B cell (primary cell): ENCODE results near the gene COPS8. TPM values are rescaled to one million over a fixed set of nuclear protein-coding genes. Genes with fewer than 3 reads are reported as not detected.

Experiments used
- ATAC-seq: fragments of 200-7000 bp; cut with Tn5 transposase; one replicate; pipeline ENCODE4 v1.10.0; 2021; ENCODE audit warnings: low read depth, mild to moderate bottlenecking, moderate number of reproducible peaks, moderate library complexity
- CTCF ChIA-PET: fragments of 350-600 bp; sonication (Branson Sonifier 250); formaldehyde crosslinking; loops from one replicate; lab custom pipeline; 2021; ENCODE audit warnings: antibody characterized with exemption, inconsistent platforms; lab: Charles Lee
- POLR2A ChIA-PET: fragments of 350-600 bp; sonication (Branson Sonifier 250); formaldehyde crosslinking; loops from one replicate; lab custom pipeline; 2021; ENCODE audit warnings: antibody characterized with exemption; lab: Charles Lee
- DNase-seq: peaks from one replicate; pipeline ENCODE4 v3.0.0; 2013
- H2AFZ ChIP-seq: 2 replicates; pipeline ENCODE4 v1.6.1; 2012; ENCODE audit warnings: mild to moderate bottlenecking, low read depth, low read length; ENCODE audit not compliant: insufficient read depth, poor library complexity, severe bottlenecking
- H3K27ac ChIP-seq, 2 donors: 1 replicate in 1 of 2; 2 replicates in 1 of 2; pipeline ENCODE4 v1.5.1; 2012 to 2013; ENCODE audit warnings: low read length in 2 of 2, mild to moderate bottlenecking in 2 of 2, moderate library complexity in 1 of 2
- H3K27me3 ChIP-seq, 4 experiments: fragments of 200-600 bp in 1 of 4; sonication (generic) in 1 of 4; replicated peaks in 1 of 4; 1 replicate in 2 of 4; 2 replicates in 2 of 4; pipeline versions ENCODE4 v1.6.1 to v1.7.0; 2013 to 2016; ENCODE audit warnings: low read length in 3 of 4, mild to moderate bottlenecking in 2 of 4, mixed read lengths in 1 of 4, moderate library complexity in 1 of 4; ENCODE audit not compliant: insufficient read depth in 4 of 4, control insufficient read depth in 3 of 4; ENCODE audit errors: control extremely low read depth in 1 of 4
- H3K36me3 ChIP-seq, 2 experiments: replicated peaks in 1 of 2; 1 replicate in 1 of 2; 2 replicates in 1 of 2; pipeline versions ENCODE4 v1.6.1 to v1.7.1; 2013; ENCODE audit warnings: low read length in 1 of 2; ENCODE audit not compliant: insufficient read depth in 2 of 2, control insufficient read depth in 1 of 2; ENCODE audit errors: control extremely low read depth in 1 of 2, extremely low read depth in 1 of 2
- H3K4me1 ChIP-seq, 2 donors: fragments of 200-600 bp in 1 of 2; sonication (generic) in 1 of 2; 1 replicate in 1 of 2; 2 replicates in 1 of 2; pipeline versions ENCODE4 v1.5.1 to v1.6.1; 2013 to 2017; ENCODE audit warnings: low read length in 2 of 2; ENCODE audit not compliant: control insufficient read depth in 2 of 2, insufficient read depth in 2 of 2
- H3K4me2 ChIP-seq: replicated peaks from 2 replicates; pipeline ENCODE3; 2012; ENCODE audit warnings: mild to moderate bottlenecking, low read depth, low read length; ENCODE audit not compliant: poor library complexity, severe bottlenecking
- H3K4me3 ChIP-seq, 5 experiments: fragments of 200-600 bp in 1 of 5; sonication (generic) in 1 of 5; 1 replicate in 3 of 5; 2 replicates in 2 of 5; pipeline versions ENCODE4 v1.5.1 to v1.7.0; 2011 to 2016; ENCODE audit warnings: low read length in 4 of 5, mild to moderate bottlenecking in 4 of 5, low read depth in 2 of 5, control low read depth in 1 of 5, moderate library complexity in 1 of 5; ENCODE audit not compliant: insufficient read depth in 1 of 5; ENCODE audit errors: control extremely low read depth in 1 of 5, extremely low read depth in 1 of 5
- H3K79me2 ChIP-seq: fragments of 200-600 bp; sonication (generic); one replicate; pipeline ENCODE4 v1.6.0; 2016; ENCODE audit warnings: low read length; ENCODE audit not compliant: control insufficient read depth, insufficient read depth
- H3K9ac ChIP-seq: fragments of 200-600 bp; sonication (generic); 2 replicates; pipeline ENCODE4 v1.6.1; 2017; ENCODE audit warnings: mild to moderate bottlenecking, low read length, moderate library complexity
- H3K9me3 ChIP-seq, 3 donors: one replicate each; pipeline versions ENCODE4 v1.6.1 to v1.7.1; 2013; ENCODE audit warnings: low read length in 2 of 3; ENCODE audit not compliant: control insufficient read depth in 2 of 3, insufficient read depth in 1 of 3; ENCODE audit errors: control extremely low read depth in 1 of 3
- H4K20me1 ChIP-seq: 2 replicates; pipeline ENCODE4 v1.6.0; 2012; ENCODE audit warnings: mild to moderate bottlenecking, low read length; ENCODE audit not compliant: insufficient read depth, control insufficient read depth, poor library complexity, severe bottlenecking
- H3K27ac Mint-ChIP-seq: one replicate; pipeline ENCODE4 v1.8.0; 2021; ENCODE audit warnings: mixed read lengths
- H3K27me3 Mint-ChIP-seq: one replicate; pipeline ENCODE4 v1.8.0; 2021; ENCODE audit warnings: mixed read lengths
- H3K4me1 Mint-ChIP-seq: one replicate; pipeline ENCODE4 v1.8.0; 2021; ENCODE audit warnings: mixed read lengths
- H3K4me3 Mint-ChIP-seq: one replicate; pipeline ENCODE4 v1.8.0; 2021; ENCODE audit warnings: mixed read lengths
- H3K9me3 Mint-ChIP-seq: one replicate; pipeline ENCODE4 v1.8.0; 2022; ENCODE audit warnings: mixed read lengths; ENCODE audit not compliant: insufficient read depth
- CTCF ChIP-seq: fragments of 200-600 bp; IDR thresholded peaks from one replicate; pipeline ENCODE4 v1.8.0; 2022; ENCODE audit warnings: antibody characterized with exemption, mild to moderate bottlenecking
- EZH2 ChIP-seq: IDR thresholded peaks from 2 replicates; pipeline ENCODE4 v1.6.1; 2012; ENCODE audit warnings: borderline replicate concordance, low read depth, mild to moderate bottlenecking, moderate library complexity, low read length; ENCODE audit not compliant: insufficient read depth, poor library complexity, severe bottlenecking
- WGBS: methylation state at CpG from one replicate; pipeline ENCODE4 v1.1.5; 2013; ENCODE audit warnings: missing lambda C conversion rate; ENCODE audit not compliant: insufficient coverage; 5-methylcytosine and 5-hydroxymethylcytosine counted together
- intact Hi-C: fragments of 100-400 bp; cut with micrococcal nuclease; formaldehyde crosslinking; loops from one replicate; pipeline ENCODE4 v1.10.0; 2022
- polyA plus RNA-seq: library from polyadenylated mRNA; depleted of rRNA; stranded (reverse); fragments of >200 nt; gene quantifications from 2 replicates; pipeline ENCODE4 v1.2.3, GENCODE V29; 2012
- total RNA-seq, 2 donors: library from RNA; stranded (reverse); fragments of 120-200 nt in 1 of 2; gene quantifications; 1 replicate in 1 of 2; 2 replicates in 1 of 2; pipeline versions ENCODE4 v1.2.3 to v1.2.4, GENCODE V29; 2013 to 2022

COPS8 gene
- total and polyA plus RNA-seq, 2 donors (not counting 1 experiment from before 2014, with no cell fraction given), result 21.7 to 34.2 TPM

- 100% methylated on average over 5 of the region's 9 CpGs for WGBS
- Histone ChIP-seq H3K27me3 (no peaks in the 10 kb centered on the region), H3K79me2 (peaks cover 16% of the 10 kb centered on the region), H3K36me3 (peaks cover 15 to 64% of the 10 kb centered on the region in 2 experiments), H4K20me1 (peaks cover 9% of the 10 kb centered on the region), H3K4me1 (no peaks in the 10 kb centered on the region), H3K4me3 (no peak overlapping the region), H3K9me3 (no peaks in the 10 kb centered on the region), H2AFZ (no peak overlapping the region), H3K4me2 (no peak overlapping the region), H3K9ac (no peak overlapping the region), H3K27ac (no peak overlapping the region)
- intact Hi-C loops, result no loop called here
- H3K27me3 Mint-ChIP-seq, result no peaks in the 10 kb centered on the region
- no peak overlapping the region for H3K4me3 Mint-ChIP-seq
- ATAC-seq (no peak), DNase-seq (no peak)
- CTCF ChIA-PET, result no interaction called here
- peaks cover 1% of the 10 kb centered on the region for H3K4me1 Mint-ChIP-seq
- TF ChIP-seq CTCF (no peak), EZH2 (no peak)
- POLR2A ChIA-PET, result no interaction called here
- no peaks in the 10 kb centered on the region for H3K9me3 Mint-ChIP-seq
- no peak overlapping the region for H3K27ac Mint-ChIP-seq
These were observed 7.5 kb downstream of the COPS8 start for GRCh38 chr2:237092920-237093781.

GRCh38 chr2:237096201-237096600 lies 10.5 kb downstream of the COPS8 start:
- TF ChIP-seq CTCF, result no peak
- TF ChIP-seq EZH2, result no peak
- 100% methylated on average over 1 of the region's 4 CpGs for WGBS
- Mint-ChIP-seq H3K4me1 (no peaks in the 10 kb centered on the region), H3K27ac (no peak overlapping the region), H3K9me3 (no peaks in the 10 kb centered on the region), H3K27me3 (no peaks in the 10 kb centered on the region), H3K4me3 (no peak overlapping the region)
- intact Hi-C loops, result no loop called here
- no peak overlapping the region for H2AFZ ChIP-seq
- no peak overlapping the region for H3K4me3 ChIP-seq
- no peak overlapping the region for H3K27ac ChIP-seq
- H3K9me3 ChIP-seq, result no peaks in the 10 kb centered on the region
- ChIA-PET POLR2A (no interaction called here), CTCF (interaction anchor here (2.1 kb wide), 1 partner anchor 10 kb away, joined by 6 read pairs; the partner anchor contains the start of gene COPS8)
- ATAC-seq (no peak), DNase-seq (no peak)
- peaks cover 19 to 78% of the 10 kb centered on the region in 2 experiments for H3K36me3 ChIP-seq
- peaks cover 9% of the 10 kb centered on the region for H4K20me1 ChIP-seq
- H3K79me2 ChIP-seq, result peaks cover 13% of the 10 kb centered on the region
- H3K27me3 ChIP-seq, result no peaks in the 10 kb centered on the region
- no peaks in the 10 kb centered on the region for H3K4me1 ChIP-seq
- no peak overlapping the region for H3K9ac ChIP-seq
- no peak overlapping the region for H3K4me2 ChIP-seq
